NCI-H2171 (cell line): ENCODE data around the gene CXADR.
"Not testable (repeated sequence)": the region's sequence is repeated elsewhere in the genome, so short reads cannot be mapped to it uniquely, and the experiment has no call there.

Experiments used
- DNase-seq: peaks from one replicate; lab custom pipeline; 2025; lab: John Stamatoyannopoulos, UW

The CXADR gene

GRCh38 chr21:17512253-17513213, at the start of gene CXADR:
Gene CXADR (plus strand): TSS chr21:17513043. CDS start chr21:17513130, 87 bp downstream.
- DNase-seq: peak; percentile 94

GRCh38 chr21:17466166-17466565, 46.7 kb upstream of the CXADR start:
- no peak for DNase-seq

GRCh38 chr21:17467392-17467791, 45.5 kb upstream of the CXADR start:
- no peak for DNase-seq

- DNase-seq: no peak
Observed at GRCh38 chr21:17467829-17468228, 45.0 kb upstream of the CXADR start.

GRCh38 chr21:17468698-17469097, 44.1 kb upstream of the CXADR start:
- no peak for DNase-seq

GRCh38 chr21:17469727-17470126, 43.1 kb upstream of the CXADR start:
- no peak for DNase-seq

GRCh38 chr21:17472182-17472581, 40.7 kb upstream of the CXADR start:
- DNase-seq: no peak

GRCh38 chr21:17472592-17473271, 40.1 kb upstream of the CXADR start:
- no peak for DNase-seq

GRCh38 chr21:17476006-17476405, 36.8 kb upstream of the CXADR start:
- no peak for DNase-seq

- not testable (repeated sequence) for DNase-seq
Observed at GRCh38 chr21:17478156-17478555, 34.7 kb upstream of the CXADR start.

GRCh38 chr21:17479606-17480005, 33.2 kb upstream of the CXADR start:
- DNase-seq: no peak

- no peak for DNase-seq
Observed at GRCh38 chr21:17482928-17483327, 29.9 kb upstream of the CXADR start.

- DNase-seq: no peak
Observed at GRCh38 chr21:17488620-17489019, 24.2 kb upstream of the CXADR start.

- DNase-seq: not testable (repeated sequence)
Observed at GRCh38 chr21:17489565-17489964, 23.3 kb upstream of the CXADR start.

GRCh38 chr21:17491716-17492414, 21.0 kb upstream of the CXADR start:
- no peak for DNase-seq

- DNase-seq: no peak
Observed at GRCh38 chr21:17492415-17493168, 20.3 kb upstream of the CXADR start.

- no peak for DNase-seq
Observed at GRCh38 chr21:17494051-17494450, 18.8 kb upstream of the CXADR start.

GRCh38 chr21:17495680-17496079, 17.2 kb upstream of the CXADR start:
- DNase-seq: no peak

- no peak for DNase-seq
Observed at GRCh38 chr21:17497316-17497715, 15.5 kb upstream of the CXADR start.

GRCh38 chr21:17498586-17498985, 14.3 kb upstream of the CXADR start:
- DNase-seq: no peak

GRCh38 chr21:17501107-17502006, 11.5 kb upstream of the CXADR start:
- no peak for DNase-seq
